ENCODE measurements around the gene ZMYM1. TPM values are rescaled to one million over a fixed set of nuclear protein-coding genes. Genes with fewer than 3 reads are reported as not detected.
"Not testable (repeated sequence)": the region's sequence is repeated elsewhere in the genome, so short reads cannot be mapped to it uniquely, and the experiment has no call there.

ZMYM1 gene
- total RNA-seq, 4 donors from 2014 or later: 7.7 to 24.6 (median 14.5) TPM

DNA sequence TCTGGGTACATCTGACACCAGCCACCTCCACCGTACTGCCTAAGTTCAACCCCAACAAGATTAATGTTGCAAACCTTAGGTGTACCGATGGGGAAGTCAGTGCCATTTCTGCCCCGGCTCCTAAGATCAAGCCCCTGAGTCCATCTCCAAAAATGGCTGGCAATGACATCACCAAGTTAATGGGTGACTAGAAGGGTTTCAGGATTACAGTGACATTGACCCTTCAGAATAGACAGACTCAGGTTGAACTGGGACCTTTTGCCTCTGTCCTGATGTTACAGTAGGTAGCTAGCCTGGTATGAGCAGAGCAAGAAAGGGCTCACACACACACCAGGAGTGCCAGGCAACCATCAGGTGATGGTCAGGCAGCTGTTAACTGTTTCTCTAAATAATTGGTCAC lies 25.8 kb upstream of the ZMYM1 start:
- TF ChIP-seq CTCF (IDR thresholded peaks at IDR 0.05) (no peak), POLR2AphosphoS5 (IDR thresholded peaks at IDR 0.05) (no peak), POLR2A (IDR thresholded peaks at IDR 0.05) (no peak), EP300 (IDR thresholded peaks at IDR 0.05) (no peak)
- WGBS, 2 donors (ENCODE audit: low coverage in 1 of 2): 93% methylated on average over 3 of the region's 3 CpGs; no CpG with 5 or more reads in 1 of the 2 donors

GRCh38 chr1:35054282-35054681 lies 24.9 kb upstream of the ZMYM1 start:
- peaks cover 20% of the 10 kb centered on the region for H3K27me3 ChIP-seq
- ATAC-seq, H3K4me1 ChIP-seq, H3K9me3 ChIP-seq, H3K27ac ChIP-seq, H3K4me3 ChIP-seq, H3K36me3 ChIP-seq: not testable (repeated sequence)
- WGBS, 2 donors (ENCODE audit: low coverage in 1 of 2): 67% methylated on average over 1 to 2 of the region's 3 CpGs

More for the DNA sequence above, 25.8 kb upstream of the ZMYM1 start:
- no peaks in the 10 kb centered on the region for H3K36me3 ChIP-seq
- no peak overlapping the region for H3K27ac ChIP-seq
- no peak overlapping the region for H3K4me3 ChIP-seq
- peaks cover 20% of the 10 kb centered on the region for H3K27me3 ChIP-seq
- no peak for ATAC-seq
- peaks cover 0 to 8% (median 0%) of the 10 kb centered on the region in 3 donors for H3K9me3 ChIP-seq
- H3K4me1 ChIP-seq: no peaks in the 10 kb centered on the region

DNA sequence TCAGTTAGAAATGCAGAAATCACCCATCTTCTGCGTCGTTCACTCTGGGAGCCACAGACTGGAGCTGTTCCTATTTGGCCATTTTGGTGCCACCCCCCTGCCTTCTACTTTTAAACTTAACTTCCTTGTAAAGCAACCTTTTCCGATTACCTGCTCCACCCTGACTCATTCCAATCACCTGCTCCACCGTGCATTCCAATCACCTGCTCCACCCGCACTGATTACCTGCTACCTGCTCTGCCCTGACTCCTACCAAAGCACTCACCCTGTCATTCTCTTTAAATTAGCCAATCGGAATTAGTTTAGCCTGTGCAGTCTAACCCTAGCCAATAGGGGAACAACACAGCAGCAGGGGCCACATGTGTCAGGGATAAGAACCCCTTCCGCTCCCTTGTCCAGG lies 20.9 kb upstream of the ZMYM1 start:
- not testable (repeated sequence) for H3K4me1 ChIP-seq, ATAC-seq, H3K4me3 ChIP-seq, H3K27ac ChIP-seq, H3K36me3 ChIP-seq
- peaks cover 0 to 15% (median 0%) of the 10 kb centered on the region in 3 donors for H3K9me3 ChIP-seq
- WGBS, 2 donors (ENCODE audit: low coverage in 1 of 2): 94 to 100% methylated on average over 1 to 7 of the region's 7 CpGs
- H3K27me3 ChIP-seq: peaks cover 11% of the 10 kb centered on the region

DNA sequence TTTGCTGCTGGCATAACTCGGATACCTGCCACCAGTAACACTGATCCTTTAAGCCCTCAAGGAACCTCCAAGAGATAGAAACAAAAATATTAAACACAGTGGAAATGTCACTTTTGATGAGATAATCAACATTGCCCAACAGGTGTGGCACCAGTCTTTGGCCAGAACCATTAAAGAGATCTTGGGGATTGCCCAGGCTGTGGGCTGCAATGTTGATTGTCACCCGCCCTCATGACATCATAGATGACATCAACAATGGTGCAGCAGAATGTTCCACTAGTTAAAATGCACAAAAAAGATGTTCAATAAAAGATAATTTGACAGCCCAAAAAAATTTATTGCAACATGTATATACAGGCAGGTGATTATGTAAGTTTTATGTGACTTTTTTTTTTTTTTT lies 20.2 kb upstream of the ZMYM1 start:
- WGBS, 2 donors (ENCODE audit: low coverage in 1 of 2): 80 to 92% methylated on average over 2 of the region's 2 CpGs
- peaks cover 0 to 17% (median 0%) of the 10 kb centered on the region in 3 donors for H3K9me3 ChIP-seq
- peaks cover 11% of the 10 kb centered on the region for H3K27me3 ChIP-seq
- no peaks in the 10 kb centered on the region for H3K4me1 ChIP-seq
- TF ChIP-seq POLR2A (IDR thresholded peaks at IDR 0.05) (no peak), POLR2AphosphoS5 (IDR thresholded peaks at IDR 0.05) (no peak)
- ATAC-seq: no peak
- H3K4me3 ChIP-seq: no peak overlapping the region
- no peak overlapping the region for H3K27ac ChIP-seq
- no peaks in the 10 kb centered on the region for H3K36me3 ChIP-seq

GRCh38 chr1:35062518-35063196 lies 16.5 kb upstream of the ZMYM1 start:
- 20 to 51% methylated on average over 4 of the region's 4 CpGs for WGBS, 2 donors (ENCODE audit: low coverage in 1 of 2)
- H3K4me3 ChIP-seq: no peak overlapping the region

DNA sequence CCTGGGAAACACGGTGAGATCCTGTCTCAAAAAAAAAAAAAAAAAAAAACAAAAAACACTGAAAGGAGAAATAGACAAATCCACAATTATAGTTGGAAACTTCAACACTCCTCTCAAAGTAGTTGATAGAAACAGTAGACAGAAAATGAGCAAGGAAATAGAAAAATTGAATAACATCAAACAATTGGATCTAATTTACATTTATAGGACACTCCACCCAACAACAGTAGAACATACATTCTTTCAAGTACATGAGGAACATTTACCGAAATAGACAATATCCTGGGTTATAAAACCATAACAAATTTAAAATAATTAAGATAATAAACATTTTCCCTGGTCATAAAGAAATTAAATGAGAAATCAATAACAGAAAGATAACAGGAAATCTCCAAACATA lies 14.9 kb upstream of the ZMYM1 start:
- Histone ChIP-seq H3K4me1 (no peaks in the 10 kb centered on the region), H3K27me3 (peaks cover 15% of the 10 kb centered on the region), H3K4me3 (no peak overlapping the region), H3K36me3 (no peaks in the 10 kb centered on the region), H3K27ac (no peak overlapping the region), H3K9me3 (peaks cover 0 to 9% (median 0%) of the 10 kb centered on the region in 3 donors)
- no peak for ATAC-seq
- WGBS, 2 donors (ENCODE audit: low coverage in 1 of 2): 86 to 96% methylated on average over 1 to 2 of the region's 2 CpGs
- TF ChIP-seq POLR2AphosphoS5 (IDR thresholded peaks at IDR 0.05) (no peak), POLR2A (IDR thresholded peaks at IDR 0.05) (no peak), EP300 (IDR thresholded peaks at IDR 0.05) (no peak), CTCF (IDR thresholded peaks at IDR 0.05) (no peak)

More at GRCh38 chr1:35062518-35063196, 16.5 kb upstream of the ZMYM1 start:
- H3K4me1 ChIP-seq: no peaks in the 10 kb centered on the region
- H3K27ac ChIP-seq: no peak overlapping the region
- ATAC-seq: no peak
- TF ChIP-seq POLR2AphosphoS5 (IDR thresholded peaks at IDR 0.05): no peak
- peaks cover 15% of the 10 kb centered on the region for H3K27me3 ChIP-seq
- no peaks in the 10 kb centered on the region for H3K36me3 ChIP-seq
- peaks cover 0 to 16% (median 0%) of the 10 kb centered on the region in 3 donors for H3K9me3 ChIP-seq

- H3K4me3 ChIP-seq: no peak overlapping the region
- peaks cover 24% of the 10 kb centered on the region for H3K27me3 ChIP-seq
- no peaks in the 10 kb centered on the region for H3K4me1 ChIP-seq
- H3K36me3 ChIP-seq: no peaks in the 10 kb centered on the region
- no peak overlapping the region for H3K27ac ChIP-seq
- TF ChIP-seq CTCF (IDR thresholded peaks at IDR 0.05) (no peak), EP300 (IDR thresholded peaks at IDR 0.05) (no peak)
- ATAC-seq: no peak
- peaks cover 0 to 5% (median 0%) of the 10 kb centered on the region in 3 donors for H3K9me3 ChIP-seq
These were observed 9.4 kb upstream of the ZMYM1 start for GRCh38 chr1:35069746-35070145.

Data from gastroesophageal sphincter (tissue), 4 donors.